NT2/D1 (cell line): ENCODE data around the gene PRKRA.

ENCODE experiments used
- DNase-seq: peaks from one replicate; pipeline ENCODE4 v3.0.0-alpha.2; 2011; ENCODE audit warnings: low read depth, low spot score
- H3K27me3 ChIP-seq: 2 replicates; pipeline ENCODE4 v1.6.0; 2011; ENCODE audit warnings: mild to moderate bottlenecking; ENCODE audit not compliant: insufficient read length, insufficient read depth
- H3K36me3 ChIP-seq: 2 replicates; pipeline ENCODE4 v1.6.1; 2011; ENCODE audit warnings: mild to moderate bottlenecking, low read length, mixed read lengths; ENCODE audit not compliant: insufficient read depth, insufficient read length
- H3K4me1 ChIP-seq: 2 replicates; pipeline ENCODE4 v1.5.1; 2011; ENCODE audit not compliant: insufficient read depth, insufficient read length
- H3K4me3 ChIP-seq: 2 replicates; pipeline ENCODE4 v1.5.1; 2011; ENCODE audit warnings: low read depth; ENCODE audit not compliant: insufficient read length
- H3K9ac ChIP-seq: 2 replicates; pipeline ENCODE4 v1.6.0; 2011; ENCODE audit warnings: low read depth; ENCODE audit not compliant: insufficient read length
- H3K9me3 ChIP-seq: 2 replicates; pipeline ENCODE4 v1.5.1; 2011; ENCODE audit warnings: mild to moderate bottlenecking, low read length; ENCODE audit not compliant: insufficient read depth
- SUZ12 ChIP-seq: IDR thresholded peaks from 2 replicates; pipeline ENCODE4 v1.6.1; 2011; ENCODE audit not compliant: insufficient read length, insufficient read depth; ENCODE audit errors: extremely low read depth
- YY1 ChIP-seq: IDR thresholded peaks from 2 replicates; pipeline ENCODE4 v1.6.1; 2011; ENCODE audit not compliant: insufficient read length, insufficient read depth
- ZNF274 ChIP-seq: IDR thresholded peaks from 2 replicates; pipeline ENCODE4 v1.6.1; 2011; ENCODE audit warnings: mild to moderate bottlenecking, low read depth, low read length

The PRKRA gene

DNA sequence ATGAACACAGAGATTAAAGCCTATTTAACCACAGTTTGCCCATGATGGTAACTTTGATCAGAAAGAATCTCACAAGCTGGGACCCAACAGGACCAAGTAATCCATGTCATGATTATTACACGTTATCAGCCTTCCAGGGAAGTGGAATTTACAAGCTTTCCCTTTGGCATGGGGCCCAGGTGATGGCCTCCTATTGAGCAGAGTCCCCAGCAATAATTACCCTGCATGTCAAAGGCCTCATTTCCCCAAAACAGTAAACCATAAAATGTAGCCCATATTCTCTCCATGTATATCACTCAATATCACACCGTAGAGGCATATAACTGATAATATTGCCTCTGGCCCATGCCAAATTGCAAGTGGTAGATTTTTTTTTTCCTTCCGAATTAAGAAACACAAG lies 38.9 kb downstream of the PRKRA start:
- TF ChIP-seq YY1 (no peak), SUZ12 (no peak), ZNF274 (no peak)
- no peak for DNase-seq
- H3K9me3 ChIP-seq: no peaks in the 10 kb centered on the region
- H3K36me3 ChIP-seq: peaks cover 12% of the 10 kb centered on the region
- no peaks in the 10 kb centered on the region for H3K27me3 ChIP-seq
- H3K4me1 ChIP-seq: no peaks in the 10 kb centered on the region
- H3K9ac ChIP-seq: no peak overlapping the region
- no peak overlapping the region for H3K4me3 ChIP-seq

DNA sequence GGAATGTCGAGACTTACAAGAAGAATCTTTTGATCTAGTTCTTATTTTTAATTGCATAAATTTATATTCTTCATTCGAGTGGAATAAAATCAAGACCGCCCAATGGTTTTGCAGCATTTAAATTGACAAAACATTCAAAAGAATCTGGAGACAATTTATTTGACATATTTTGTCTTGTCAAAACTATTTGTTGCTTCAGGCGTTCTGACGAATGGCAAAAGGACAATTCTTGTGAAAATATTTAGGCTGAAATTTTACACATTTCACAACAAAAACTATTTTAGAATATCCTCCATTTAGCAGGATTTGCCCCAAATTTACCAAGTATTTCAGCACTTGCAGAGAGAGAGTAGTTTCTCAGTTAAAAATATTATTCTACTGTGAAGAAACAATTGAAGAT lies 41.7 kb downstream of the PRKRA start:
- Histone ChIP-seq H3K36me3 (no peaks in the 10 kb centered on the region), H3K4me1 (no peaks in the 10 kb centered on the region), H3K4me3 (no peak overlapping the region), H3K9ac (no peak overlapping the region), H3K27me3 (no peaks in the 10 kb centered on the region), H3K9me3 (no peaks in the 10 kb centered on the region)
- no peak for TF ChIP-seq ZNF274
- no peak for TF ChIP-seq SUZ12
- TF ChIP-seq YY1: no peak
- DNase-seq: no peak

DNA sequence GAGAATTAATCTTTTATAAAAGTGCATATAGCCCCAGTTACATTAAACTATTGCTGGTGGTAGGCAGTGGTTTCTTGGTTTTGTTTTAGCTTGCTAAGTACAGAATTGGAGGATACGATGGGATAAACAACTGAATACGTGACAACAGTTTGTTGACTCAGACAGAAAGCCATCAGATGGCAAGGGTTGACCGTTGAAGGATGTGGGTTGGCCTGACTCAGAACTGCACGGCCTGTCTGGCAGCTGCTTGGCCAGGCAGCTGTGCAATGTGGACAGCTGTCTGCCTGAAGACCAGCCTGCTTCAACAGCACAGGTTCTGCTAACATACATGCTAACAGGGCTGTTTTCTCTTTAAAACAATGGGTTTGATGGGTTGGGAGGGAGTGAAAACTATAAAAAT lies 46.6 kb downstream of the PRKRA start:
- DNase-seq: no peak

DNA sequence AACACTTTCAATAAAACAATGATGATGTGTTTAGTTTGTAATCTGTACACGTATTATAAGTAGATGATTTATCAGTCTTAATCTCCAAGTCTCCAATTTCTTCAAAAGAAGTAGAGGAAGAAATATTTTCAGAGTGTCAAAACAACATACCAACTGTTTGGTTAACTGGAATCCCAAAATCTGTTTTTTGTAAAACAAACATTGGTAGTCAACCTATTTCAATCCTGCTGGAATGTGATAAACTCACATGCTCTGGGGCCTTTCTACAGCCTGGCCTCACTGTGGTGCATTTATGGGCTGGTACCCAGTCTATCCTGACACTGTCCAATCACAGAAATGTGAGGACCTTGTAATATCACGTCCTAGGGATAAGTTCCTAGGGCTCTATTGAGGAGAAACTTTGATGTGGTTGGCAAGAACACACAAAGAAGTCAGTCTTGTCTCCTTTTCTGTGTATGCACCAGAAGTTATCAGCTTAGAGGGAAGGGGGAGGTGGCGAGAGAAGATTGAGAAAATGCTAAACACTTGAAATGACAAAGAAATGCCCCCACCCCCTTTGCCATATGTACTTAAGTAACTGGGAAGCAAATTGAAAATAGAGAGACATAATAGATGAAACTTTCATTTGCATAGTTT lies 47.2 kb downstream of the PRKRA start:
- TF ChIP-seq SUZ12 (no peak), YY1 (no peak)
- Histone ChIP-seq H3K9ac (no peak overlapping the region), H3K4me1 (no peaks in the 10 kb centered on the region), H3K9me3 (no peaks in the 10 kb centered on the region), H3K36me3 (no peaks in the 10 kb centered on the region), H3K27me3 (no peaks in the 10 kb centered on the region), H3K4me3 (no peak overlapping the region)
- no peak for DNase-seq

More for the DNA sequence above, 46.6 kb downstream of the PRKRA start:
- TF ChIP-seq YY1: no peak
- no peak for TF ChIP-seq SUZ12
- no peak for TF ChIP-seq ZNF274
- H3K36me3 ChIP-seq: no peaks in the 10 kb centered on the region
- H3K9ac ChIP-seq: no peak overlapping the region
- no peaks in the 10 kb centered on the region for H3K4me1 ChIP-seq
- no peak overlapping the region for H3K4me3 ChIP-seq
- no peaks in the 10 kb centered on the region for H3K27me3 ChIP-seq
- H3K9me3 ChIP-seq: no peaks in the 10 kb centered on the region

DNA sequence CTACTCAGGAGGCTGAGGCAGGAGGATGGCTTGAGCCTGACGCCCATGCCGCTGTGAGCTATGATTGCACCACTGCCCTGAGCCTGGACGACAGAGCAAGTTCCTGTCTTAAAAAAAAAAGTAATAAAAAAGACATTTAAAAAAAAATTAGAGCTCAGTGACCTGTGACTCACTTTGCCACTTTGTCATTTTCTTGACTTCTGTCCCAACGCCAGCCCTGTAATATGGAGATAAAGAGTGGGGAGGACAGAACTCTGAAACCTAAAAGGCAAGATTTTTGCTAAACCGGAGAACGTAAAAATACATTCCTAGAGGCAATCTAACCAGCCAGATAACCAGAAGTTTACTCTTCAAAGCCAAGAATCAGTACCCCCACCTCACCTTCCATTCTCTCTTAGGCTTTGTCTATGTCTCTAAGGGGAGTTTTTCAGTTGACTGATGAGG lies 49.0 kb downstream of the PRKRA start:
- Histone ChIP-seq H3K27me3 (no peaks in the 10 kb centered on the region), H3K9ac (no peak overlapping the region), H3K4me3 (no peak overlapping the region), H3K36me3 (no peaks in the 10 kb centered on the region), H3K4me1 (no peaks in the 10 kb centered on the region), H3K9me3 (no peaks in the 10 kb centered on the region)
- DNase-seq: no peak
- no peak for TF ChIP-seq SUZ12
- no peak for TF ChIP-seq YY1
- no peak for TF ChIP-seq ZNF274

DNA sequence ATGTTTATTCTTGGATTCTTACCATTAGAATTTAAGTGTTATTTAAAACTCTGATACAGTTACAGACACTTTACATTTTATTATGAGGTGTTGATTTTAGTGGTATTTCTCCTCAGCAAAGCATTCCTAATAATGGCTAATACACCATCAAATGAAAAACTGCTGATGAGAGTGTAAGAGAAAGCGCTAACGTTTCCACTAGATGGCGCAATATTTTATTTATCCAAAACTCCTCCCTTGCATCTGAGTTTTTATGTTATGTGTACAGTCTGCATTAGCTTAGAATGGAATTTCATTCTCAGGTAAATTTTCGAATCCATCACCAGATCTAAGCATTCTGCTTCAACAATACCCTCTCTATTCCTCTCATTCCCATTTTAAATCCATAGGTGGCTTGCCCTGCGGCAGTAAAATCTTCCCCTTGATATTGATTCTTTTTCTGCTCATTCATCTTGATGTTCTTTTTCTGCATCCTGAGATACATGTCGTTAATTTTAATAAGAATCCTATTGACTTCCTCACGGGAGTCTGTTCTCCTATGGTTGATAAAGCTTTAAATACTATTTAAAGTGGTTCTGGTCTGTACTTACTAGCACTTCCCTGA lies 53.9 kb downstream of the PRKRA start:
- DNase-seq: no peak
- TF ChIP-seq YY1 (no peak), SUZ12 (no peak), ZNF274 (no peak)
- peaks cover 5% of the 10 kb centered on the region for H3K36me3 ChIP-seq
- H3K9me3 ChIP-seq: no peaks in the 10 kb centered on the region
- no peak overlapping the region for H3K4me3 ChIP-seq
- H3K4me1 ChIP-seq: no peaks in the 10 kb centered on the region
- H3K27me3 ChIP-seq: no peaks in the 10 kb centered on the region
- no peak overlapping the region for H3K9ac ChIP-seq

DNA sequence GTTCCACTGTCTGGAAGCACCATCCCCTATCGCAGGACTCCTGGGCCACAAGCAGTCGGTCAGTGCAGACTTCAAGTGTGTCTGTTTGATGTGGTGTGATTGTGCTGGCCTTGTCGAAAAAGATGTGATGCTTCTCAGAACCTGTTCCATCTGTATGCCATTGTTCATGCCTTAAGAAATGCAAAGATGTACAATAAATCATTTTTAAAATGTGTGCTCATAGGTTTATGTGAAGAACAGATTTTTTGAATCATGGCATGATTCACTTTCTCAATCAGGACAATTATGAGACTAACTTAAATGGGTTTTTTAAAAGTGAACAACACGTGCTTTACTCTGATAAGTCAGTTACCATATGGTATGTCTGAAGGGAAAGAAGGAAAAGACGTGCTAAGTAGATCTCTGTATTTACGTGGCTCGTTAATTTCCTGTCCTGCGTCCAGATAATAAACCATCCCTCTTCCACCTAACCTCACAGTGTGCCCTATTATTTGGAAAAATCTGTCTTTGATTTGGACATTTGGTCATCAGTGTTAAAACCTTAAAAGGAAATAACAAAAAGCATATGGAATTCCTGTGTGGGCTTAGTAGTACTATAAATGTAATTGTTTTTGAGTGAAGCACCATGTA lies 54.9 kb downstream of the PRKRA start:
- no peak overlapping the region for H3K4me3 ChIP-seq
- TF ChIP-seq ZNF274: no peak
- no peak for TF ChIP-seq YY1
- TF ChIP-seq SUZ12: no peak
- H3K4me1 ChIP-seq: no peaks in the 10 kb centered on the region
- H3K9me3 ChIP-seq: no peaks in the 10 kb centered on the region
- peaks cover 13% of the 10 kb centered on the region for H3K36me3 ChIP-seq
- DNase-seq: no peak
- H3K9ac ChIP-seq: no peak overlapping the region
- no peaks in the 10 kb centered on the region for H3K27me3 ChIP-seq
